Measurements from ENCODE around the gene TAF1A.

DNA sequence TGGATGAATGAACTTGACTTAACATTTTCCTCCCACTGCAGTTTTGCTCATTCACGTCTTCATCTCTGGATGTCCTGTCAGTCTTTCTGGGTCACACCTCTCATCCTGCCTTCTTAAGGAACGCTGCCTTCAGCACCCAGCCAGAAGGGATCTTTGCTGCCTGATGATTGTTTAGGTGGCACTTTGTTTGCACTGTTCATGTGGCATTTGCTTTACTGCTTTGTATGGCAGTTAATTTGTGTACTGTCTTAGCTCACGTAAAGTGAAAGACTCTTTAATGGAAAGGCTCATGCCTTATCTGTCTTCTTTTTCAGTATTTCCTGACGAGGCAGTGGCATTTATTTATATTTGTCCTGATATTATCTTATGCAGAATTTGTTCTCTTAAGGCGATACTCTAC is 33.0 kb upstream of the TAF1A start:
- no peak for TF ChIP-seq POLR2A (IDR thresholded peaks at IDR 0.05; ENCODE audit: control extremely low read depth in 1 of 2, low read depth in 2 of 2, low read length in 2 of 2)
- TF ChIP-seq MAFK (IDR thresholded peaks at IDR 0.05; ENCODE audit: low read depth, low read length): no peak
- no peak for TF ChIP-seq TCF12 (IDR thresholded peaks at IDR 0.05; ENCODE audit: low read depth, low read length)
- TF ChIP-seq EGR1 (IDR thresholded peaks at IDR 0.05; ENCODE audit: borderline replicate concordance, low read depth, low read length): no peak
